KG1 (cell line): Measurements from ENCODE around the gene FCAMR.
A peak's percentile ranks its signal among the peaks of the same experiment; 100 is the strongest.

Source experiments
- DNase-seq: peaks from one replicate; lab custom pipeline; 2025; lab: John Stamatoyannopoulos, UW

The FCAMR gene

DNA sequence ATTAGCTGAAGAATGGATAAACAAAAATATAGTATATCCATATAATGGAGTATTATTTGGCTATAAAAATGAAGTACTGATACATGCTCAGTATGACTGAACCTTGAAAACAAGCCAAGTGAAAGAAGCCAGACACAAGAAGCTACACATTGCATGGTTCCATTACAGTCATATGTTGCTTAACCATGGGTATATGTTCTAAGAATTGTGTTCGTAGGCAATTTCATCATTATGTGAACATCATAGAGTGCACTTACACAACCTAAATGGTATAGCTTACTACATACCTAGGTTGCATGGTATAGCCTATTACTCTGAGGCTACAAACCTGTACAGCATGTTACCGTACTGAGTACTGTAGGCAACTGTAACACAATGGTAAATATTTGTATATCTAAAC, 28.6 kb upstream of the FCAMR start:
- DNase-seq, result no peak

DNA sequence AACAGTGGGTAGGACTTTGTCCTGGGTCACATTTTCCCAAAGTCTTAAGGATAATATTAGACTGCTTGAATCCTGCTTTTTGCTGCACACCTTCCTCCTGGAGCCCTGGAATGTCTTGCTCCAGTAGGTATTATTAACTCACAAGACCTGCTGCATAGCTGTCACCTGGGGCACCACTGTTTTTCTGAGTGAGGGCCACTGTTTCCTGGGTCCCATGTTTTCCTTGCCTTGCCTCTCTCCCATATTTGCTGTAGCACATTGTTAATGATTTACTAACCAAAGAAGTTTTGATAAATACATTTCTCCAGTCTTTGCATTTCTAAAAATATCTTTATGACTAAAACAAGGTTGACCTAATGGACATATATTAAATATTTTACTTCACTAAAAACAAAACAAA, 22.5 kb upstream of the FCAMR start:
- no peak for DNase-seq

DNA sequence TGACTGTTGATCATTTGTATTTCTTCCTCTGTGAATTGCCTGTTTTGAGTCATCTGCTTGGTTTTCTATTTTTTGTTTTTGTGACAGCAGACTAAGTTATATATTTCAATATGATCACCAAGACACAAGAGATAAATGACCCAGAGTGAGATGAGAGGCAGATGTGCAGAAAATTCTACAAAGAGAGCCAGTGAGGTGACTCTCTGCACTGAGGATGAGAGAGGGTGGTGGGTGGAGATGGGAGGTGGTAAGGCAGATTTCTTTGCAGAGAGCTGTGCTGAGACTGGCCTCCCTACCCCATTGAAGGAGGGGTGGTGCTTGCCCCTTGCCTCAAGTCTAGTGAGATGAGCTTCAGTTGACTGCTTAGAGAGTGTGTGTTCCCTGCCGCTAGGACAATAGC, 17.6 kb upstream of the FCAMR start:
- DNase-seq, result no peak

DNA sequence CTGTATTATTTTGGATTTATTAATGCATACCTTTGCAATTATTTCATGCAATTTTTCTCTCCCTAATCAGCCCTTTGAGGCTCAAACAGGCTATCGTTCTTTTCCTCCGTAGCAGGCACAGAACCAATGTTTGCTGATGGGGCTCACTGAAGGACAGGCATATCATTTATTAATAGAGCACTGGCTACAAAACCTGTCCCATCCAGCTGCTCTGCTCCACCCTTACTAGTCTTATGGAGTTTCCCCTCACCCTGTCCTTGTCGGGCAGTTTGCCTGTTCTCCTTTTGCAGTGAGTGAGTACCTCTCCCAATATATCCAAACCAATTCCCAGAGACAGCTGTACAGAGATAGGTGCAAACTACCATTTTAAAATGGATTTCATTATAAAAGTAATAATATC, 16.6 kb upstream of the FCAMR start:
- no peak for DNase-seq

DNA sequence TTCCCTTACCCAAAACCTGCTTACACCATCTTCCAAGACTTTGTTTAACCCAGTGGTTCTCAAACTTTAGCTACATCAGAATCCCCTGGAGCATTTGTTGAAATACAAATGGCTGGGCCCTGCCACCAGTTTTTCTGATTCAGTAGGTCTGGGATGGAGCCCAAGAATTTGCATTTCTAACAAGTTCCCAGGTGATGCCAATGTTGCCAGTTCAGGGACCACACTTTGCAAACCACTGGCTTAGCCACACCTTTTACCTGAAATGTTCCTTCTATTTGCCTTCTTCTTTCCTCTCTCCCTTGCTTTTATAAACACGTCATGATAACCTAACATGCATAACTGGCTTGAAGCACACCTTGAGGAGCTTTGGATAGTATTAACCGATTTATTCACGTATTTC, 16.1 kb upstream of the FCAMR start:
- no peak for DNase-seq

DNA sequence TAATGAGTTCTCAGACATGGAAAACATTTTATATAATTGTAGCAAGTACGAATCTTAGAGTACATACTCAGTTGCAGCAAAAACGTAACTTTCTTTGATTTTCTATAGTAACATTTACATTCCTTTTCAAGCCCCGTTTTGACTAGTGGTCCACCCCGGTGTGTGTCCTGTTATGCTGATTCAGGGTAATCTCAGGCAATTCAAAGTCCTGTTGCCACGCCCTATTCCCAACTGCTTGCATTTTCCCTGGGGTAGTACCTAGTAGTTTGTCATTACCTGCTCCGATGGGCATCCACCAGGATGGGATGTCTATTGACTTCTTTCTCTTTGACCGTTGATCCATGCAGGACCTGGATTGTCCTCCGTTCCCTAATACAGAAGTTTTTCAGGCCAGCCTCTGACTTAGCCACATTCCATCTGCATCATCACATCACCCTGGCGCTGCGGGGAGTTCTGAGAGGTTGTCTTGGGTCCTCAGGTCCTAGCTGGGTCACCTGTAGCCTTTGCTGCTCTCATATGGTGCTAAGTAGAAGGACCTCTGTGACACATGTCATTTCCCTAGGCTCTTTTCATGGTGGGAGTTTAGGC, 15.0 kb upstream of the FCAMR start:
- DNase-seq, result no peak

DNA sequence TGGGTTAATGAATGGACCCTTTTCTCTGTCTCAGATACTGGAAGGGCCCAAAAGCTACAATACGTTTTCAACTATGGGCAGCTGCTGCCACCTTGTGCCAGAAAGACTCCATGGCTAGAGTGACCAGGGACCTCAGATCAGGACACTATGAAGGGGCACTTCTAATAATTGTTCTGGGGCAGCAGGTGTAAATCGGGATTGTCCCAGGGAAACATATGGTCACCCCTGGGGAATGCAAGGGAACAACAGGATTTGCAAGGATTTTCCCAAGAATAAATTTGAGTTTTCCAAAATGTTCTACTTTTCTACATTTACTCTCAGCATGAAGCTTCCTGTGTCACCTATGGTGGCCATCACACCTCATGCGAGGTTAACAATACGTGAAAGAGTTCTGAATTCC, 12.0 kb upstream of the FCAMR start:
- peak; percentile 39 for DNase-seq

DNA sequence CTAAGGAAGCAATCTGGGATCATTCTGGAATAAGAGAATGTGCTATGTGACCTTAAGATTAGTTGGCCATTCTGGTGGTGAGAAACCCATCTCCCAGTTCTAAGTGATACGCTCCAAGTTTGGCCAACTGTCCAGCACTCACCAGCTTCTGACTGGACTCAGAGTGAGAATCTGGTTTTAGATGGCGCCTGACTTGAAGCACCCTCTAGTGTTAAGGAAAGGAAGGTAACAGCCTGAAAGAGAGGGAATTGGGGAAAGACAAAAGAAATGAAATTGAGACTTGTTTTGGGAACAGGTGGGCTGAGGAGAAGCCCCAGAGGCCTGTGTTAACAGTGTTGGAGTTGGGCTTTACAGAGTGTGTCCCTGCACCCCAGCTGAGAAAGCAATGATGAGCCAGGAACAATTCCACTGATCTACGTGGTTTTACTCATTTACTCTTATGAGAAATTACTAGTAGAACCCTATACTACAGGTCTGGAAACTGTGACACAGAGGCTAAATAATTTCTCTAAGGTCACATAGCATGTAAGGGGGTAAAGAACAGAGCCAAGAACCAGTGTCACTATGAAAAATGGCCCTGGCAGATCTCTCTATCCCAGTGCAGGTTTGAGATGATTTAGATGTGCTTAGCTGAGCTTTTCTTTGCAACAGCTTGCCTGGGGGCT, 9.3 kb upstream of the FCAMR start:
- no peak for DNase-seq

DNA sequence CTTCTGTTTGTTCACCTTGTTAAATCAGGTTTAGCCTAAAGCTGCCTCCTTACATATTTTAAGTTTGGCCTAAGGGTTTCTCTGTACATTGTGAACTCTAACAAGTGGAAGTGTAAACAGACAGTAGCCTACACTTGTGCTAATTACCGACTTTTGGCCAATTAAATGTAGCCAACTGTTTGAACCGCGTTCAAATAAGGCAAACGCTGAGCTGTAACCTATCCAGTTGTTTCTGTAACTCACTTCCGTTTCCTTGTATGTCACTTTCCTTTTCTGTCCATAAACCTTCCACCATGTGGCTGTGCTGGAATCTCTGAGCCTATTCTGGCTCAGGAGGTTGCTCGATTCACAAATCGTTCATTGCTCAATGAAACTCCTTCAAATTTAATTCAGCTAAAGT, 8.0 kb upstream of the FCAMR start:
- no peak for DNase-seq

DNA sequence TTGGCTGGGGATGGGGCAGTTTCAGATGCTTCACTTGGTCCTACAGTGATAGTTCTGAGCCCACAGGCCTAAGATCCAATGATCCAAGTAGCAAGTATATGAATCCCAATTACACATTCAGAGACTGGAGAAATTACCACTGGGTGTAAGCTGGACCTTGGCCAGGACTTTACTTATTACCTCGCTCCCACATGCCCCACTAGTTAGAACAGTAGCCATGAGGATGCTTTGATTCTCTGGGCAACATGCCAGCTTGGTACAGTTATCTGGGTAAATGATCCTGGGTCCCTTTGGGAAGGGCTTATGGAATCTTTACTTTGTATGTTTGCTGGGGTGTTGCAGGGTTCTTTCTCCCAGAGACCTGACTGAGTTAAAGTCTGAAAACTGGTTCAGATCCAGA, 5.0 kb upstream of the FCAMR start:
- no peak for DNase-seq

DNA sequence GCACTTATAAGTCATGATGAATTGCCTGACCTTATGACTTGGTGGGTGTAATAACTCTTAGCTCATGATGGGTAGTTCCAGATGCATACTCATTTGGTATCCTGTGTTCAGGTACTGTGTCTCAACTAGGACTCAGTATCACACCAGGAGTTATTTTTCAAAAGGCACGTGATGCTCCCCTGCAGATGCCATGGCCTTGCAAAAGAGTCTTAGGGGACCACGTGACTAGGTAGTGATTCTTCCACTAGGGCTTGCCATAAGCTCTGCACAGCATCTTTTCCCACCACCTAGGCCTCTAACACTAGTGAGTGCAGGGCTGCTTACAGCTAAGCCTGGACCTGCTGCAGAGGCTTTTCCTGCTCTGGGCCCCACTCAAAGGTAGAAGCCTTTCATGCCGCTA, 3.9 kb upstream of the FCAMR start:
- DNase-seq, result no peak

DNA sequence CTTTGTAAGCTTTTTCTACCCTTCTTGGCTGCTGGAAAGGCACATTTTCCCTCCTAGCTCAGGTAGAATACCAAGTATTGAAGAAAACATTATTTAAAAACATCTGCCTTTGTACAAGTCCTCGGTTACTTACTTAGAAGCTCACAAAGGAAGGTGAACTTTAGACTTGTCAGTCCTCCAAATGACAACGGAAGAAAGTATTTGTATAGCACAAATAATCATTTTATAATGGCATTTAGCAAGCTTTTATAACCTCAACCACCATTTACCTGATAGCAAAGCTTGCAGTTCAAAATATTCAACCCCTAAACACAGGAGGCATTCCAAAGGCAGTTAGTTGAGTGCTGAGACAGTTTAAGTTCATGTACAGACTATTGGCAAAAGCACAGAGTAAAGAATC, 2.5 kb upstream of the FCAMR start:
- no peak for DNase-seq

DNA sequence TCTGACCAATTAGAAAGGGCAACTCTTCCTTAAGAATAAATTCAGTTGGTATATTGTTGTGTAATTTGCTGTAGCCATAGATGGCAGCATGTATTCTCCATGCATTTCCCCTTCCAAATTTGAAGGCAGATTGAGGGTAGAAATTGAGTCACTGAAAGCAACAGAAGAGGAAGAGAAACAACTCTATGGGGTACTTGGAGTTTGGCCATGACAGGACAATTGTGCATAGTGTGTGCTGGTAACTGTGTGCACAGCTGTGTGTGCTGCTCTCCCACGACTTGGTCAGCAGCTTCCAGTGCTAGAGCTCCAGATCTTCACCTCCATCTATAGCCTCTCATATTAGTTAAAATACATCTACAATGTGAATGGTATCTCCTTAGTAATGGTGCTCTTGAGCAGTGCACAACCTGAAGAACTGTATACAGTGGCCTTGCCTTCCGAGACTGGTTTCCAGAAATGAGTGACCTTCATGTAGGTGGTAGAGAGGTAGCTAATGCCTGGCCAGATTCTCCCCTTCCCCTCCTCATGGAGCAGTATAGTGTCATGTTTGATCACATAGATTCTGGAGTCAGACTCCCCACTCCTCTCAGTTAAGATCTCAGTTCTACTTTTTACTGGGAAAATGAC, 882 bp upstream of the FCAMR start:
- DNase-seq, result no peak

DNA sequence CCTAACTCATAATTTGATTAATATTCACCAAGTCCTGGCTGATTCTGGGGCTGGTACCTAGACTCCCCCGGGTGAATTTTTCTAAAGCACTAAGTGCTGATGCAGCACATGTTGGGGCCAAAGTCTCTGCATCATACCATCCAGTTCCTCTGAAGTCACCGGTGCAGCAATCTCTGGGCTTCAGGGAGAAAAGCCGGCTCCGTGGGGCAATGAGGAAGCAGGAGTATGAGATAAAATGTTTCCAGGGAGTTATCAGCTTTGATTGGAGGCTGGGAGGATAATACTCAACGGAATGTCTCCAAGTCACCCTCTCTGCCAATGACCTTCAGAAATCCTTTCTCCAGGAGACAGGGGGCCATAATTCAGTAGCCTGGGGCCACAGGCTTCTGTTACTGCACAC, 1.2 kb downstream of the FCAMR start:
- DNase-seq, result no peak

DNA sequence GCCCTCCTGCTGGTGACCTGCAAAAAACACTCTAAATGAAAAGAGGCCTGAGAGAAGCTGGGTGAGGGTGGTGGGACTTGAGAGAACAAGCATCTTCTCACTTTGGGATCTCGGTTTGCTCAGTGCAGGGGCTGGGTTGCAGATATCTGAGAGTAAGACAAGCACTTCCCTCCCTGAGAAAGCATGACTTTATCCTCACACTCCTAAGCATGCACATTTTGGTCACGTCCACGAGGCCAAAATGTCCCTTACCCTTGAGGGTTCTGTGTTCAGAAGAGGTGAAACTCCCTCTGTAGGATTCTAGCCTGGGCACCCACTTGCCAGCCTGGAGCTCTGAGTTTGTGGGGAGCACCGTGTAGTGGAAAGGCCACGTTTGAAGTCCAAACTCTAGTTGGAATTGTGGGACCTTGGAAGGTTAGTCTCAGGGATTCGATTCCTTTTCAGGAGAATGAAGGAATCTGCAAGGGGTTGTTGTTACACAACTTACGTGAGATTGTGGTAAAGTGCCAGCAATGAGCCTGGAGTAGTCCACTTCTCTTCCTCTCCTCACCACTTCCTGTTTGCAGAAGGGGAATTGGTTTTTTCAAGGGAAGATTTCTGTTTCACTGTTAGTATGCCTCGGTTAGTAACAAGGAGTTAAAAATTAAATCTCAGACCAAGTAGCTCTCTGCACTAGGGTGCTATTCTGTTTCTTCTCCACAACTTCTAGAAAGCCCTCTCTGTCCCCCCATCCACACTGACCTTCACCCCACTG, 3.0 kb downstream of the FCAMR start:
- no peak for DNase-seq

DNA sequence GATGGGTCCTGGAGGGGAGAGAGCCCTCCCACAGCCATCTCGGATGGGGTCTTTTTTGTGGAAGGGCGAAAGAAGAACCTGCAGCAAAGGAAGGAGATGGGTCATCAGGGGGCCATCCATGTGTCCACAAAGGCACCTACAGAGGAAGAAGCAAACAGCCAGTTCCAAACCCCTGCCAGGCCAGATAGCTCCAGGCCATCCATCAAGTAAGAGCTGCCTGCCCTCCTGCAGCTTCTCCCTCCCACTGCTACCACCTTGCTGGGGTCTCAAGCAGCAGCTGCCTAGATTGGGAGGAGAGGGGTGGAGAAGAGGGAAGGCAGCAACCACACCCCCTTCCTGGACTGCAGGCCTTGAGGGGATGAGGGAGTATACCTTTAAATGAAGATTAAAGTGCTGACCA, 4.5 kb downstream of the FCAMR start:
- DNase-seq, result no peak

DNA sequence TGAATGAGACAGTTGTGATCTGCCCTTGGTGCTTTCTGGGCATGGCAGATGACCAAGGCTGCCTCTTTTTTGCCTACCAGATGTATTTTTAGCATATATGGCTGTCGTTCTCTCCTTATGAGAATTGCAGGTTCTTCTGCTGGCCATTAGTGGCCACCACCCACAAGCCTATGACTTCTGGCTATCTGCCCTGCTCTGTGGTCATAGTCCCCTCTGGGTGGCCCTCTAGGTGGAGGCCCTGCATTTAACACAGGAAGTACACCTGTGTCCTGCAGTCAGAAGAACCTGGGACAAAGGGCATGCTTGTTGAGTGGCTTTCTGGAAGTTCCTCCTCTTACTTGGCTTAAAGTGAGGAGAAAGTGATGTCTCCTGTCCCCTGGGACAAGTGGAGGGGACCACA, 6.5 kb downstream of the FCAMR start:
- no peak for DNase-seq

DNA sequence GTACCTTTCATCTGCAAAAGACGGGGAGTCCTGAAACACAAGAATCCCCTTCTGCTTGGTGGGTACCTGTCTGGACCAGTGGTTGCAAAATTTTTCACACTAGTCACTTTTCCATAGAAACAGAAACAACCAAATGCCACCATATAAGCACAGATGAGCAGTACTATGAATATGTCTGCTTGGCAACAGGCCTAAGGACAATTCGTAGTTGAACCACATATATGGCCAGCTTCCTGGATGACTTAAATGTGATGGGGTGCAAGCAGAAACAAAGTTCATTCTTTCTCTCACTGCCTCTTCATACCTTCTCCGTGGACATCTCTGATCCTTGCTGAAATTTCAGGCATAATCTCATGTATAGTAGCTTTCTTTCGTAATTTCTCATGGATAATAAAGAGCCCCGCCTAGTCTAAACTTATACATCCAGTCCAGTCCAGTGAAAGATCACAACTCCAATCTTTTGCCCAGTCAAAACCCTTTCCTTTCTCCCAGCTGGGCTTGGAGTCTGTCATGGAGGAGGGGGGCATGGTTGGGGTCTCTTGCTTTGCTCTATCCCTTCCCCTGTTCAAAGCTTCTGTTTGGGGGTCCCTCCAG, 7.0 kb downstream of the FCAMR start:
- DNase-seq, result no peak

DNA sequence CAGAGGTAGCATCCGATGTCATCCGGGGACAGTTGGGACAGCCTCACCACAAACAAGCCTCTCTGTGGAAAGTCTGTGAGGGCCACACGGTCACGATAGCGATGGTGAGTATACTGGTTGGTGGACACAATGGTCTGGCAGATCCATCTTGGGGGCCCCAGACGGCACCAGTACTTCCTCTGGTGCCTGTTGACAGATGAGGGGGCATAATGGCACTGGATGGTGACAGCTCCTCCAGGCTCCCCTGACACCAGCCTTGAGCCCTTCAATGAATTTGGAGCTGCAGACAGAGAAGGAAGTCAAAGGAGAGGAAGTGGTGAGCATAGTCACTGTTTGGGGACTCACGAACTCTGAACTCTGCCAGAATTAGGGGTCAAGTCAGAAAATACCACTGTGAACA, 8.0 kb downstream of the FCAMR start:
- DNase-seq, result peak; percentile 29

DNA sequence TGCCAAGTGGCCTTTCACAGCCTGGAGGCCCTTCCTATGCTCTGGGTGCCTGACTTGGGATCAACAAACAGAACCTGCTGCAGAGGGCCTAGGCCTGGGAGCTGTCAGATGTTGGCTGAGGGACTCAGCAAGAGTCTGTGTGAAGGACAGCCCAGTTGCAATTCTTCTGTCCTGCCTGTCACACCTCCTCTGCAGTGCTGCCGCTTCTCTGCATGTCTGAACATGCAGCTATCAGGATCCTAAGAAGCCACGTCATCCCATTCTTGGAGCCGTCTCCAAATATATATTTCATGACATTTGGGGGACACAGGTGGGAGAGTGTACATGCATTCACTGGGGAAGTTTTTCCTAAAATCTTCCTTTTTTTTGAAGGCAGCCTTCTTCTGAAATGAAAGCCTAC, 8.6 kb downstream of the FCAMR start:
- no peak for DNase-seq

DNA sequence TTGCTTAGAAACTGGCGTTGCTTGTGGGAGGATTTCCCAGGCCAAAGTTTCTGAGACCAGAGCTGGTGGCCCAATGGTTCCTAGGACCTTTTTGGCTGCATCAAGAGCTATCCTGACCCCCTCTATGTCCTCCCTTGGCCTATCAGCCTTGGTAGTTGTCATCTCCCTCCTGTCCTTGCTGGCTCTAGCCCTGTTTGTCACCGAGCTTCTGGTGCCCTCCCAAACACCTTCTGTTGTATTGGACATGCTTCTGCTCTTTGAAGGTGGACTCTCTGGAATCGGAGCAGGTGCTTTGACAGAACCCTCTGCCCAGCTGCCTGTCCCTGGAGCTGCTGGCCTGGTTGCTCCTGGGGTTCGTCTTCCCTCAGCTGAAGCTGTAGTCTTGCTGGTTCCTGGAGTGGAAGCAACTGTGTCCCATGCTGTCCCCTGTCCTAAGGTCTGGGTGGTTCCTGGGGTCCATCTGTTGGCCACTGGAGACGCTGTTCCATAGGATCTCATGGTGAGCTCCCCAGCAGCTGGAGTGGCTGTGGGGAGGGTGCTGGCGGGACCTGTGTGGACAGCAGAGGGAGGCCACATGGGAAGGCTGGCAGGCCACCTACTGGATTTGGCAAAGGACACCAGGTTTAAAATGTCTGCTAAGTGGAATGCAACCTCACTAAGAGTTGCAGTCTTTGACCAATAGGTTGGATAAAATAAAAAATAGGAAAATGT, 9.4 kb downstream of the FCAMR start:
- DNase-seq, result no peak

DNA sequence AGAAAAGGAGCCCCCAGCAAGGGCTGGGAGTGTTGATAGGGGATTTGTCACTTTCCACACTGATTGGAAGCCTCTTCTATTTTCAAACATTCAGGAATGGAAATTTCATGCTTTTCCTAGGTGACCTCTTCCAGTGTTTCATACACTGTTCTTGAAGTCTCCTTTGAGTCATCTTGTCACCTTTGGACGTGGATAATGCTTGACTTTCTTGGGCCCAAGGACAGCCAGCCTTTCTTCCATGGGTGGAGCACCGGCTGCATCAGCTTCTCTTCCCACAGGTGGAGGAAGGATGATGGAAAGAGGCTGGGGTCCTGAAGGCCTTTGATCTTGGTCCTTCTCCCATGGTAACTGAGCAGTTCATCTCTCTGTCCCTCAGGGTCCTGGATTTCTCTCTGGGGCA, 12.1 kb downstream of the FCAMR start:
- DNase-seq, result no peak
